Measurements from ENCODE around the gene SEMA7A.

GRCh38 chr15:74419432-74419831 lies 14.3 kb downstream of the SEMA7A start:
- TF ChIP-seq CTCF (IDR thresholded peaks at IDR 0.05; ENCODE audit: low read length) (no peak), EZH2 (optimal IDR thresholded peaks at IDR 0.05; ENCODE audit: low read depth, low read length) (no peak), EZH2phosphoT487 (IDR thresholded peaks at IDR 0.05; ENCODE audit: low read length) (no peak)
